IMR-90 (cell line): ENCODE data around the gene PDZD2. TPM values are rescaled to one million over a fixed set of nuclear protein-coding genes. Genes with fewer than 3 reads are reported as not detected.

Experiments
- ATAC-seq: fragments of 200-7000 bp; cut with Tn5 transposase; 2 replicates; pipeline ENCODE4 v1.9.1; 2020; ENCODE audit warnings: low read depth, mild to moderate bottlenecking, moderate library complexity
- BruUV-seq: library from RNA; stranded (reverse); fragments of 400-500 nt; replicated peaks from 2 replicates; lab custom pipeline; 2021; lab: Mats Ljungman, UMichigan
- CTCF ChIA-PET: fragments of 300-600 bp; formaldehyde crosslinking; extraction: SDS; loops from one replicate; lab custom pipeline; 2021; ENCODE audit warnings: antibody characterized with exemption; lab: Yijun Ruan, JAX
- POLR2A ChIA-PET: fragments of 300-600 bp; sonication (Branson Sonifier 250); formaldehyde crosslinking; loops from one replicate; lab custom pipeline; 2022; ENCODE audit warnings: antibody characterized with exemption; ENCODE audit not compliant: unreplicated experiment; lab: Charles Lee
- DNase-seq: peaks from one replicate; pipeline ENCODE4 v3.0.0; 2013
- H2AFZ ChIP-seq: replicated peaks from 2 replicates; pipeline ENCODE3; 2013; ENCODE audit warnings: low read length, mild to moderate bottlenecking; ENCODE audit not compliant: poor library complexity
- H2AK5ac ChIP-seq: 2 replicates; pipeline ENCODE4 v1.6.1; 2013; ENCODE audit warnings: low read depth, low read length, inconsistent platforms
- H2AK9ac ChIP-seq: replicated peaks from 2 replicates; pipeline ENCODE3; 2013; ENCODE audit warnings: mild to moderate bottlenecking, low read depth, low read length, moderate library complexity; ENCODE audit not compliant: poor library complexity
- H2BK120ac ChIP-seq: 2 replicates; pipeline ENCODE4 v1.6.1; 2013; ENCODE audit warnings: low read depth, low read length, inconsistent platforms
- H2BK15ac ChIP-seq: 3 replicates; pipeline ENCODE4 v1.6.1; 2013; ENCODE audit warnings: low read depth, low read length, inconsistent platforms
- H2BK20ac ChIP-seq: 2 replicates; pipeline ENCODE4 v1.6.1; 2013; ENCODE audit warnings: low read depth, mild to moderate bottlenecking, inconsistent platforms, low read length, moderate library complexity
- H2BK5ac ChIP-seq: 2 replicates; pipeline ENCODE4 v1.6.1; 2013; ENCODE audit warnings: mild to moderate bottlenecking, low read depth, low read length, inconsistent platforms; ENCODE audit not compliant: poor library complexity, severe bottlenecking
- H3K14ac ChIP-seq: replicated peaks from 2 replicates; pipeline ENCODE4 v1.6.1; 2013; ENCODE audit warnings: low read depth, low read length, inconsistent platforms
- H3K18ac ChIP-seq: 2 replicates; pipeline ENCODE4 v1.6.1; 2013; ENCODE audit warnings: low read depth, low read length, control low read depth
- H3K23ac ChIP-seq: 2 replicates; pipeline ENCODE4 v1.6.1; 2013; ENCODE audit warnings: low read depth, low read length, inconsistent platforms
- H3K27ac ChIP-seq: 2 replicates; pipeline ENCODE4 v1.5.1; 2013; ENCODE audit warnings: mild to moderate bottlenecking, control low read depth, low read length; ENCODE audit not compliant: insufficient read depth
- H3K27me3 ChIP-seq: 2 replicates; pipeline ENCODE4 v1.6.1; 2013; ENCODE audit warnings: low read length; ENCODE audit not compliant: control insufficient read depth, insufficient read depth
- H3K36me3 ChIP-seq: 2 replicates; pipeline ENCODE4 v1.6.1; 2013; ENCODE audit warnings: low read length, mixed read lengths; ENCODE audit not compliant: control insufficient read depth, insufficient read depth
- H3K4ac ChIP-seq: 2 replicates; pipeline ENCODE4 v1.6.1; 2013; ENCODE audit warnings: low read depth, low read length, inconsistent platforms
- H3K4me1 ChIP-seq: 2 replicates; pipeline ENCODE4 v1.6.1; 2013; ENCODE audit warnings: low read length, mixed read lengths; ENCODE audit not compliant: control insufficient read depth, insufficient read depth
- H3K4me2 ChIP-seq: 2 replicates; pipeline ENCODE4 v1.6.1; 2013; ENCODE audit warnings: low read depth, mild to moderate bottlenecking, control low read depth, low read length, moderate library complexity
- H3K4me3 ChIP-seq: 2 replicates; pipeline ENCODE4 v1.5.1; 2013; ENCODE audit warnings: low read depth, mild to moderate bottlenecking, control low read depth, low read length, moderate library complexity; ENCODE audit not compliant: insufficient read depth
- H3K56ac ChIP-seq: 2 replicates; pipeline ENCODE4 v1.6.1; 2013; ENCODE audit warnings: low read length, inconsistent platforms; ENCODE audit not compliant: insufficient read depth; ENCODE audit errors: extremely low read depth
- H3K79me1 ChIP-seq, 2 experiments: 2 replicates each; pipeline ENCODE4 v1.6.1; 2013; ENCODE audit warnings: low read length in 2 of 2, inconsistent platforms in 1 of 2, low read depth in 1 of 2
- H3K9ac ChIP-seq: 2 replicates; pipeline ENCODE4 v1.6.1; 2013; ENCODE audit warnings: low read depth, low read length, control low read depth
- H3K9me1 ChIP-seq: 2 replicates; pipeline ENCODE4 v1.6.1; 2013; ENCODE audit warnings: low read length, inconsistent platforms; ENCODE audit not compliant: insufficient read depth
- H3K9me3 ChIP-seq: 2 replicates; pipeline ENCODE4 v1.6.1; 2013; ENCODE audit warnings: low read length; ENCODE audit not compliant: control insufficient read depth, insufficient read depth
- H4K20me1 ChIP-seq: 2 replicates; pipeline ENCODE4 v1.6.1; 2013; ENCODE audit warnings: low read length, inconsistent platforms; ENCODE audit not compliant: insufficient read depth
- H4K5ac ChIP-seq: 2 replicates; pipeline ENCODE4 v1.6.1; 2013; ENCODE audit warnings: mild to moderate bottlenecking, low read depth, low read length, control low read depth
- H4K8ac ChIP-seq, 2 experiments: 2 replicates each; pipeline ENCODE4 v1.6.1; 2013; ENCODE audit warnings: low read depth in 2 of 2, low read length in 2 of 2, control low read depth in 1 of 2, inconsistent platforms in 1 of 2
- H4K91ac ChIP-seq: 2 replicates; pipeline ENCODE4 v1.6.1; 2013; ENCODE audit warnings: low read depth, low read length, inconsistent platforms; ENCODE audit not compliant: insufficient read depth
- CEBPB ChIP-seq: IDR thresholded peaks from 2 replicates; pipeline ENCODE4 v1.6.1; 2012; ENCODE audit warnings: low read depth, low read length, improper control_type of control experiment
- RAD21 ChIP-seq: IDR thresholded peaks from 2 replicates; pipeline ENCODE4 v1.6.1; 2012; ENCODE audit warnings: low read length, improper control_type of control experiment
- WGBS, 2 experiments: methylation state at CpG; one replicate each; pipeline versions ENCODE4 v1.1.5 to v1.1.7; 2013; ENCODE audit warnings: missing lambda C conversion rate in 2 of 2; ENCODE audit not compliant: insufficient read length in 1 of 2; ENCODE audit errors: extremely low coverage in 2 of 2; 5-methylcytosine and 5-hydroxymethylcytosine counted together
- dilution Hi-C: fragments of 300-500 bp; cut with HindIII; formaldehyde crosslinking; loops from one replicate; pipeline ENCODE4 v1.14.3; 2018; ENCODE audit warnings: low sequenced_read_pairs; ENCODE audit not compliant: unreplicated experiment
- in situ Hi-C: fragments of 300-500 bp; cut with MboI; formaldehyde crosslinking; loops from 3 replicates; pipeline ENCODE4 v1.14.3; 2019; ENCODE audit warnings: low sequenced_read_pairs, inconsistent platforms, mixed read lengths
- intact Hi-C: fragments of 100-400 bp; cut with micrococcal nuclease; formaldehyde crosslinking; loops from 2 replicates; pipeline ENCODE4 v1.10.0; 2022
- polyA plus RNA-seq, 3 experiments: library from polyadenylated mRNA; depleted of rRNA; stranded (reverse); fragments of >200 nt; gene quantifications; 2 replicates each; pipeline ENCODE4 v1.2.3, GENCODE V29; 2012; ENCODE audit warnings: low replicate concordance in 1 of 3
- total RNA-seq: library from RNA; depleted of rRNA; stranded (reverse); fragments of >200 nt; gene quantifications from 2 replicates; pipeline ENCODE4 v1.2.3, GENCODE V29; 2012

PDZD2 gene
- total and polyA plus RNA-seq, 2 of the 4 experiments (the other 2 are of a cell fraction) = under 0.01 to 0.02 TPM

GRCh38 chr5:32123058-32123805, 484.3 kb downstream of the PDZD2 start (continued):
- TF ChIP-seq RAD21 = no peak

- Histone ChIP-seq H3K18ac (no peak overlapping the region), H3K27ac (no peak overlapping the region), H3K4me2 (no peak overlapping the region), H3K36me3 (peaks cover 24% of the 10 kb centered on the region), H2BK5ac (no peak overlapping the region), H2BK15ac (no peak overlapping the region), H3K4ac (no peak overlapping the region), H3K4me3 (no peak overlapping the region), H4K20me1 (peaks cover 50% of the 10 kb centered on the region), H4K91ac (no peak overlapping the region), H2BK20ac (no peak overlapping the region), H2AFZ (no peak overlapping the region), H3K9me1 (peaks cover 7% of the 10 kb centered on the region; the same call in 1 of the 2 replicates), H4K5ac (no peak overlapping the region), H2BK120ac (no peak overlapping the region), H3K4me1 (peaks cover 2% of the 10 kb centered on the region; the same call in 1 of the 2 replicates), H2AK5ac (no peak overlapping the region), H3K23ac (no peak overlapping the region), H3K9ac (no peak overlapping the region), H3K56ac (no peak overlapping the region), H2AK9ac (no peak overlapping the region), H3K27me3 (no peaks in the 10 kb centered on the region), H3K9me3 (no peaks in the 10 kb centered on the region), H3K79me1 (peaks cover 48 to 69% of the 10 kb centered on the region in 2 experiments), H4K8ac (no peak overlapping the region), H3K14ac (no peak overlapping the region)
- TF ChIP-seq CEBPB = no peak
- CTCF ChIA-PET = interaction anchor here (1.1 kb wide), 1 partner anchor 10 kb away, joined by 4 read pairs; no protein-coding TSS in a partner anchor
- intact Hi-C loops = no loop called here
- dilution Hi-C loops = no loop called here
- BruUV-seq = no TSS peak
- in situ Hi-C loops = no loop called here
- ATAC-seq (no peak), DNase-seq (no peak)
- POLR2A ChIA-PET = no interaction called here
- 50% methylated on average over 1 of the region's 6 CpGs; no CpG with 5 or more reads in 1 of the 2 experiments for WGBS, 2 experiments
These were observed 485.2 kb downstream of the PDZD2 start for GRCh38 chr5:32123889-32124676.
